NCI-H2171 (cell line): Measurements from ENCODE around the gene UBXN2A.
A peak's percentile ranks its signal among the peaks of the same experiment; 100 is the strongest.
"Not testable (repeated sequence)": the region's sequence is repeated elsewhere in the genome, so short reads cannot be mapped to it uniquely, and the experiment has no call there.

Experiments
- DNase-seq: peaks from one replicate; lab custom pipeline; 2025; lab: John Stamatoyannopoulos, UW

UBXN2A gene

DNA sequence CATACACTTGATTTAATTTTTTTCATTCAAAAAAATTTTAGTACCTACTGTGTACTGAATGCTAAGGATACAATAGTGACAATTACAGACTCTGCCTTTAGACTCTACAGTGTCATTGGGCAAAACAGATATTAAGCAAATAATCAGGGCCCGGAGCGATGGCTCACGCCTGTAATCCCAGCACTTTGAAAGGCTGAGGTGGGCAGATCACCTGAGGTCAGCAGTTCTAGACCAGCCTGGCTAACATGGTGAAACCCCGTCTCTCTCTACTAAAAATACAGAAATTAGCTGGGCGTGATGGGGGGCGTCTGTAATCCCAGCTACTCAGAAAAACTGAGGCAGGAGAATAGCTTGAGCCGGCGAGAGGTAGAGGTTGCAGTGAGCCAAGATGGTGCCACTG is 1.4 kb downstream of the UBXN2A start:
- DNase-seq = no peak

DNA sequence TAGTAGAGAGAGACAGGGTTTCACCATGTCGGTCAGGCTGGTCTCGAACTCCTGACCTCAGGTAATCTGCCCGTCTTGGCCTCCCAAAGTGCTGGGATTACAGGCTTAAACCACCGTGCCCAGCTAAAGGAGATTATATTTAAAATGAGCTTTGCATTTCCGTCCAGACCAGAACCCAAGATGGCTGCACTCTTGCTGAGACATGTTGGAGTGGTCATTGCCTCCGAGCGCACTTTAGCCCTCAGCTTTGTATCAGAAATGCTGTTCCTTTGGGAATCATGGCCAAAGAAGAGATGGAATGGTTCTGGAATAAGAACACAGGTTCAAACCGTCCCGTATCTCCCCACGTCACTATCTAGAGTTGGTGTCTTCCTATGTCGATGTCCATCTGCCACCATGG is 3.4 kb downstream of the UBXN2A start:
- no peak for DNase-seq

DNA sequence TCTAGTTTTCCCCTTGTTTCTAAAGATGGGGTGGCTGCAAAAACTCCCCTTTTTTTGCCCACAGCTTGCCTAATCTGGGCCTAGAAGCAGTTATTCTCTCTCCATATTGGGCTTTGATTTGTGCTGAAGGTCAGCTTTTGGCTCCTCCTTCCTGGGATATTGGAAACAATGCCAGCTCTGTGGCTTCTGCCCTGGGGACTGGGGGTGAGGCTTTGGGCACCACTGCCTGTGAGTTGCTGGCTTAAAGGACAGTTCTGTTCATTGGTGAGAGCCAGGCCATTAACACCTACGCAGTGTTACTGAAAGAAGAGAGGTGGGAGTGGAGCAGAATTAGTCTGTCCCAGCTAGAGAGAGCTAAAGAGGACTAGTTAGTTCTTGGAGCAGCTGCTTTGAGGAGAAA is 4.3 kb downstream of the UBXN2A start:
- no peak for DNase-seq

DNA sequence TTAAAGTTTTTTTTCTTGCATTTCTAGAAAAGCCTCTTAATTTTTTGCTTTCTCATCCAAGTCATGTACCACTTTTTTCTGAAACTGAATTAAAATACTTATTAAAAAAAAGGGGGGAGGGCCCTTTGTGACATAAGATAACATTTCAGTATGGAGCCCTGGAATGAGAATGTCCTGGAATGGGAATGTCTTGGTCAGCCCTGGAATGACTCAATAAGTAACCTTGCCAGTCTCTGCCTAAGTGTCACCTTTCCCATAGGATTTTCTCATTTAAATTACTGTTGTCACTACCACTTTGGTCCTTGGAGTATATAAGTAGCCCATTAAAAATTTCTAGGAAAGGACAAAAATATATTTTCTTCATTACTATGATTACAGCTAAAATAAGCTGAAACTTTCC is 4.7 kb downstream of the UBXN2A start:
- DNase-seq = no peak

DNA sequence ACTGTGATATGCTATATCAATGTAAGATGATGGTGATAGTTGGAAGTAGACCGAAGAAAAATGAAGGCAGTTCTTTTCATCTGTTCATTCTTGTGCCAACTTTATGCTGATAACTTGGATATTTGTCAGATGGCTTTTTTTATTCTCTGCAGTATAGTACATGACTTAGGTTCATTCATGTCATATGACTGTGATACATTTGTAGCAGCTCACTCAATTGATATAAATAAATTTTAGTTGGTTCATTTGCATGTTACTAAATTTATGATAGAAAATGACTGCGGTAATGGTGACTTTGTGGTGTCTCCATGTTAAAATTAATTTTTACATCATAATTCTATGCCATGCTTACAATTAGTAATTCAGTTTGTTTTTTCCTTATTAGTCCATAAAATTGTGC is 7.1 kb downstream of the UBXN2A start:
- no peak for DNase-seq

DNA sequence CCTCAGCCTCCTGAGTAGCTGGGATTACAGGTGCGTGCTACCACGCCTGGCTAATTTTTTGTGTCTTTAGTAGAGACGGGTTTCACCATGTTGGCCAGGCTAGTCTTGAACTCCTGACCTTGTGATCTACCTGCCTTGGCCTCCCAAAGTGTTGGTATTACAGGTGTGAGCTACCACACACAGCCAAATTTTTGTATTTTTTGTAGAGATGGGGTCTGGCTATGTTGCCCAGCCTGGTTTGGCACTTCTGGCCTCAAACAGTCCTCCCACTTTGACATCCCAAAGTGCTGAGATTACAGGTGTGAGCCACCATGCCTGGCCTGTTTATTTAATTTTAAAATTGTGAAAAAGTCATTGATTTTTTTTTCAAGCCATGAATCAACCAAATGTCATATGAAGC is 12.3 kb downstream of the UBXN2A start:
- not testable (repeated sequence) for DNase-seq

DNA sequence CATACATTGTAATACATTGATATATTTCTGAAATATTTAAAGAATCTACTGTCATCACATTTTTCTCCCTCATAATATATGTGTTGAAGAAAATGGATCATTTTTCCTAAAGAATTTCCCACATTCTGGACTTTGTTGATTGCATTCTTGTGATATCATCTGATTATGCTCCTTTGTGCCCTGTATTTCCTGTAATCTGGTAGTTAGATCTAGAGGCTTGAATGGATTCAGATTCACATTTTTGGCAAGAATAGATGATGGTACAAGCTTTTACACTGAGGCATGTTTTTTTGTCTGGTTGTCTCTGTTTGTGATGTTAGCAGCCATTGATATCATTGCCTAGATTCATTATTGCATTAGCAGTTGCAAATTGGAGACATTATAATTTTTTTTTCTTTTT is 13.4 kb downstream of the UBXN2A start:
- no peak for DNase-seq

DNA sequence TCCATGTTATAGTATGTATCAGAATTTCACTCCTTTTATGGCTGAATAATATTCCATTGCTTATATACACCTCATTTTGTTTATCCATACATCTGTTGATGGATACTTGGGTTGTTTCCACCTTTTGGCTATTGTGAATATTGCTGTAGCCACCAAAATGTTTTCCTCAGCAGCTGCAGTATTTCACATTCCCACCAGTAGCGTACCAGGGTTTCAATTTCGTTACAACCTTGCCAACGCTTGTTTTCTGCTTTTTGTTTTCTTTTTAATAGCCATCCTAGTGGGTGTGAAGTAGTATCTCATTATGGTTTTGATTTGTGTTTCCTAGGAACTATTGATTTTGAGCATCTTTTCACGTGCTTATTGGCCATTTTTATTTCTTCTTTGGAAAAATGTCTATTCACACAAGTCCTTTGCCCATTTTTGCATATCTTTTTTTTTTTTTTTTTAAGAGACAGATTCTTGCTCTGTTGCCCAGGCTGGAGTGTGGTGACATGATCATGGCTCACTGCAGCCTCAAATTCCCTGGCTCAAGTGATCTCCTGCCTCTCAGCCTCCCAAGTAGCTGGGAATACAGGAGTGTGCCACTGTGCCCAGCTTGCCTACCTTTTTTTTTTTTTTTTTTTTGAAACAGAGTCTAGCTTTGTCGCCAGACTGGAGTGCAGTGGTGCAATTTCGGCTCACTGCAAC is 14.2 kb downstream of the UBXN2A start:
- no peak for DNase-seq

DNA sequence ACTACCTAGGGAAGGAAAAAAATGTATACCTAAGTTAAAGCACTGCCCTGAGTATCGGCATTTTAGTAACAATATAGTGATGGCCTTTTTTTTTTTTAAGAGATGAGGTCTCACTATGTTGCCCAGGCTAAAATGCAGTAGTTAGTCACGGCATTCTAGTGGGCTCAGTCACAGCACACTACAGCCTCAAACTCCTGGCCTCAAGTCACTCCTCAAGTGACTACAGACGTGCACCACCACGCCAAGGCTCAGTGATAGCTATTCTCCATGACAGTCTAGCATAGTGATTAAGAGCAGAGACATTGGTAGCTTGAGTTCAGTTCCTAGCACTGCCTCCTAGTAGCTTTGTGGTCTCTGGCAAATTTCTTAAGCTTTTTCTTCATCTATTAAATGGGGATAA is 27.6 kb downstream of the UBXN2A start:
- DNase-seq = no peak

DNA sequence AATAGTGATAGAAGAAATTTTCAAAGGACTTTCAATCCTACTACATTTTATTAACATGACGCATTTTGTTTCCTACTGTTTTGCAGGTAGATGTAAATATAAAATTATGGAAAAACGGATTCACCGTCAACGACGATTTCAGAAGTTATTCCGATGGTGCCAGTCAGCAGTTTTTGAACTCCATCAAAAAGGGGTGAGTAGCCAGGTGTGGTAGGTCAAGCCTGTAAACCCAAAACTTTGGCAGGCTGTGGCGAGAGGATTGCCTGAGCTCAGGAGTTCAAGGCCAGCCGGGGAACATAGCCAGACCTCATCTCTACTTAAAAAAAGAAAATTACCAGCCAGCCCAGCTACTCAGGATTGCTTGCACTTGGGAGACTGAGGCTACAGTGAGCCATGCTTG is 36.6 kb downstream of the UBXN2A start:
- no peak for DNase-seq

DNA sequence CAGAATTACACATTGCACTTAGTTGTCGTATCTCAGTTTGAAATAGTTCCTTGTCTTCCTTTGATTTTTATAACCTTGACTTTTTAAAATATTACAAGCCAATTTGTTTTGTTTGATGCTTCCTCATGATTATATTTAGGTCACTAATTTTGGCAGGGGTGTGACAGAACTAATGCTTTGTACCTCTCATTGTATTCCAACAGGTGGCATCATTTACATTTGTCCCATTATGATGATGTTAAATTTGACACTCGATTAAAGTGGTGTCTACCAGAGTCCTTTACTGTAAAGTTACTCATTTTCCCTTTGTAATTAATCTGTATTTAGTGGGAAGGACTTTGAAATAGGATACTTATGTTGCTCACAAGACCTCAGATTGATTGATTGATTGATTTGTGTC is 48.1 kb downstream of the UBXN2A start:
- DNase-seq = peak; percentile 7

DNA sequence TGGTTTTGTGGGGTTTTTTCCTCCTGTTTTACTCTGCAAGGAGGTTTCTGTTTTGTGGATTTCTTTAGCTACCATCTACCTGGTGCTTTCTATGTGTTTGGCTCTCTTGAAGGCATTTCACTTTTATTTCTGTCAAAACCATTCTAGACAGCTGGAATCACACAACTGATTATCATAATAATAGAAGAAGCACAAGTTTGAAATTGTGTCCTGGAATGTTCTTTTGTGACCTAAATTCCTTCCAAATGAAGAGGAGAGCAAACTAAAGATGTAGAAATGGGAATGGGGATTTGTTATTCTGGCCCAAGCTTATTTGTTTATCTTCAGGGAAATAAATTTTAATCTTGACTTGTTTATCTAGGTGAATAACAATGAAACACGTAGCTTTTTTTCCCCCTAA is 52.7 kb downstream of the UBXN2A start:
- no peak for DNase-seq

DNA sequence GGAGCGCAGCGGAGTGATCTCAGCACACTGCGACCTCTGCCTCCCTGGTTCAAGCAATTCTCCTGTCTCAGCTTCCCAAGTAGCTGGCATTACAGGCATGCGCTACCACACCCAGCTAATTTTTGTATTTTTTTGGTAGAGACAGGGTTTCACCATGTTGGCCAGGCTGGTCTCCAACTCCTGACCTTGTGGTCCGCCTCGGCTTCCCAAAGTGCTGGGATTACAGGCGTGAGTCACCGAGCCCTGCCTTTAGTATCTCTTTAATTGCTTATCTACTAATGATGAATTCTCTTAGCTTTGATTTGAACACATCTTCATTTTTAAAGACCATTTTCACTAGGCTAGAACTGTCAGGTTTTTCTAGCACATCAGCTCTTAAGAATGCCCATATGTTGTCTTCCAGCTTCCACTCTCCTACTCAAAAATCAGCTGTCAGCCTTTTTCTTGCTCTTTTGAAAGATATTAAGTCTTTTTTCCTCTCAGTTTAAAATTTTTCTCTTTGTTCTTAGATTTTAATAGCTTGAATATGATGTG is 53.5 kb downstream of the UBXN2A start:
- no peak for DNase-seq

DNA sequence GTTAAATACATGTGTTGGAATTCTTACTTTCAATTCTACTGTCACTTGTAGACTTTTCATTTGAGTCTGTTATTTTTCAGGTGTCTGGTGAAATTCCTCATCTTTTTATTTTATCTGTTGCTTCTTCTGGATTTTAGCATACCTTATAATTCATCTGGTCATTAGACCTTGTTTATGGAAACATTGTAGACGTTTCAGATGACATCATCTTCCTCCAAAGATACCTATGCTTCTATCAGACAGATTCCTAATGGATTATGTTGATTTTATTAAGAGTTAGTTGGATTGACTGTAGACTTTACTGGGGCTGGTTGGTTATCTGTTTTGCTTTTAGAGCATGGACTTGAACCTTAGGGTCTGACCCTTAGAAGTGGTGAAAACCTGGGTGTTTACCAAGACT is 54.3 kb downstream of the UBXN2A start:
- no peak for DNase-seq

DNA sequence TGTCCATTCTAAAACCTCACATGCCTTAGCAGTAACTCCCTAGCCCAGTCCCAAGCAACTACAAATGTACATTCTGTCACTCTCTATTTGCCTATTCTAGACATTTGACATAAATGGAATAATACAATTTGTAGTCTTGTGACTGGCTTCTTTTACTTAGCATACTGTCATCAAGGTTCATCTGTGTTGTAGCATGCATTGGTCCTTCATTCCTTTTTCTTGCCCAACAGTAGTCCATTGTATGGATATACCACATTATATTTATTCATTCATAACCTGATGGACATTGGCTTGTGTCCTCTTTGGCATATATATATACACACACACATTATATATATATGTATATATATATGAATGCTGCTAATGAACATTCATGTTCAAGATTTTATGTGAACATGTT is 67.4 kb downstream of the UBXN2A start:
- no peak for DNase-seq

DNA sequence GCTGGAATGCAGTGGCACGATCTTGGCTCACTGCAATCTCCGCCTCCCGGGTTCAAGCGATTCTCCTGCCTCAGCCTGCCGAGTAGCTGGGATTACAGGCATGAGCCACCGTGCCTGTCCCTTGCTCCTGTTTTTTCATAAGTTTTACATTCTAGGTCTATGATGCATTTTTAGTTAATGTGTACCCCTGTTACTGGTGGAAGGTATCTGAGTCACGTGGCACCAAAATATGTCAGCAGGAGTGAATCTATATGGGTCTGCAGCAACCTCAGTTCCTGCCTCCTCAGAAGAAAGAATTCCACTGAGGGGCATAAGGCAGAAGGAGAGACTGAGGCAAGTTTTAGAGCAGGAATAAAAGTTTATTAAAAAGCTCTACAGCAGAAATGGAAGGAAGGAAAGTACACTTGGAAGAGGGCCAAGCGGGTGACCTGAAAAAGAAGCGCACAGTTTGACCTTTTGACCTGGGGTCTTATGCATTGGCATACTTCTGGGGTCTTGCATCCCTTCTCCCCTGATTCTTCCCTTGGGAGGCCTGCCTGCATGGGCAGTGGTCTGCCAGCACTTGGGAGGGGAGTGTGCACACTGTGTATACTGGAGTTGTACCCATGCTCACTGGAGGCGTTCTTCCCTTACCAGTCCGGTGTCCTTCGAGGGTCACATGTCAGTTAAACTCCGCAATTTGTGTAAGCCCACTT is 68.6 kb downstream of the UBXN2A start:
- DNase-seq = no peak

DNA sequence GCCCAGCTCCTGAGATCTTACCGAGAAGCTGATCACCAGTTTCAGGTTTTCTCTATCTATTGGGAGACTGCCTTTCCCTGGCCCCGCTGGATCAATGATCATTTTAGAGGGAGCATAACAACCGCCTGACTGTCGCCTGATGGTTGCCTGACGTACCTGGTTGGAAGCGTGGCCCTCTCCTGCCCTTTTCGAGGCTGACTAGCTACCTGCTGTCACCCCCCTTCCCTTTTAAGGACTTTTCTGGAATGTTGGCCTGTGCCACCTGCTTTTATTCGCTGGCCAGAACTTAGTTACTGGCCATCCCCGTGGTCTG is 69.1 kb downstream of the UBXN2A start:
- DNase-seq = no peak

DNA sequence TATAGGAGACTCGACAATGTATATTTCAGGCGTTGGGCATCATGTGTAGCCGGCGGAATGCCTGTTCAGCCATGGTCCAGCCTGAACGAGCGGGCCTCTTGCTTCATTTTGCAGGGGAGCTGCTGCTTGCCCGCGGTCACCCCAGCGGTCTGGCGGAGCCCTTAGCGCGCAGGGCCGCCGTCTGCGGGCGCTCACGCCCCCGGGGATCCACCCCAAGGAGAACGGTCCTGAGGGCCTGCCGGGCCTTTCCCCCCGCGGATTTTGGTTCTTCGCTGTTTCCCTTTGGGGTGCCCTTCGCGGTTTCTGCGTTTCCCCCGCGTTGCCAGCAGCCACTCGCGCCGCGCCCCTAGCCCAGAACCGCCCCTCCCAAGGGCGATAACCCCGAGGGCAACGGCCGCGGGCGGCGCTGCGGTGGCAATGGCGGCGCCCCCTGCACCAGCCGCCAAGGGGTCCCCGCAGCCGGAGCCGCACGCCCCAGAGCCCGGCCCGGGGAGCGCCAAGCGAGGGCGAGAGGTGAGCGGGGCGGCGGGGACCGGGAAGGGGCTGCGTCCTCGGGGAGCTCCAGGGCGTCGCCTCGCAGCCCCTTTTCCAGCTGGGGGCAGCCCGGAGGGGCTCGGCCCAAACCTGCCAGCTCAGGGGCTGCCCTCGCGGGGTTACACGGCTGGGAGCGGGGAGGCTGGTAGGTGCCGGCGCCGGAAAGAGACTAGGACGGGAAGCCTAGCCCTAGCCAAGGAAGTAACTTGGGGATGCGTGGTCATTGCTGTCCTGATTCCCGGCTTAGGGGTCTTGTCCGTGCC is 69.6 kb downstream of the UBXN2A start, which contains the start of gene MFSD2B:
Gene MFSD2B (plus strand): TSS at position 406 of the 797 bp plus-strand sequence. CDS start 12 bp downstream, at position 418.
- DNase-seq = no peak

DNA sequence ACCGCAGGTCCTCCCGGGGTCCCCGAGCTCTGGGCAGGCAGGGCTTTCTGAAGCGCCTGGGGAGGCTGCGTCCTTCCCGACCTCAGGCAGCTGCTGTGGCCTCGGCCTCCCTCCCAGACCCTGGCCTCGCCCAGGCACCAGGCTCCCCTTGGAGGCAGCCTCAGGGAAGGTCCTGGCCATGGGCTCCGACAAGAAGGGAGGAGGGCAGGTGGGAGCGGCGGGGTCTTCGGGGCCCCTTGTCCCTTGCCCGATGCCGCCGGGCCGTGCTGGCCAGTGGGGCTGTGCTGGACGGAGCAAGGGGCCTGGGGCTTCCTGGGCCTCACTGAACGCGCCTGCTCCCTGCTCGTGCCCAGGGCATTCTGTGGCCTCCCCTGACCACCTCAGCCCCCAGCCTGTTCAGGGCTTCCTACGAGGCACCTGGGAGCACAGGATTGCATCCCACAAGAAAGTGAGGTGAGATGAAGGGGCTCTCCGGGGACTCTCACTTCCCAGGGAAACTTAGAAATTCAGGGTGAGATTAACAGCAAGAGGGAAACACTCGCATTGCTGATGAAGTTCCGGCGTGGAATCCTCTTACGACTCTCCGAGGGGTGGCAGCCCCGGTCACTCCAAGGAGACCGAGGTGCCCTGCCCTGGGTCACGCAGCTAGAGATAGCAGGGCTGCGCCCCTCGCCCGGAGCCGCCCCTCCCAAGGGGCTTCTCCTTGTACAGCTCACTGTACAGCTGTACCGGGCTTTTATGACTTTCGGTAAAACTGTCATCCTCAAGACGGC is 70.4 kb downstream of the UBXN2A start:
- no peak for DNase-seq

DNA sequence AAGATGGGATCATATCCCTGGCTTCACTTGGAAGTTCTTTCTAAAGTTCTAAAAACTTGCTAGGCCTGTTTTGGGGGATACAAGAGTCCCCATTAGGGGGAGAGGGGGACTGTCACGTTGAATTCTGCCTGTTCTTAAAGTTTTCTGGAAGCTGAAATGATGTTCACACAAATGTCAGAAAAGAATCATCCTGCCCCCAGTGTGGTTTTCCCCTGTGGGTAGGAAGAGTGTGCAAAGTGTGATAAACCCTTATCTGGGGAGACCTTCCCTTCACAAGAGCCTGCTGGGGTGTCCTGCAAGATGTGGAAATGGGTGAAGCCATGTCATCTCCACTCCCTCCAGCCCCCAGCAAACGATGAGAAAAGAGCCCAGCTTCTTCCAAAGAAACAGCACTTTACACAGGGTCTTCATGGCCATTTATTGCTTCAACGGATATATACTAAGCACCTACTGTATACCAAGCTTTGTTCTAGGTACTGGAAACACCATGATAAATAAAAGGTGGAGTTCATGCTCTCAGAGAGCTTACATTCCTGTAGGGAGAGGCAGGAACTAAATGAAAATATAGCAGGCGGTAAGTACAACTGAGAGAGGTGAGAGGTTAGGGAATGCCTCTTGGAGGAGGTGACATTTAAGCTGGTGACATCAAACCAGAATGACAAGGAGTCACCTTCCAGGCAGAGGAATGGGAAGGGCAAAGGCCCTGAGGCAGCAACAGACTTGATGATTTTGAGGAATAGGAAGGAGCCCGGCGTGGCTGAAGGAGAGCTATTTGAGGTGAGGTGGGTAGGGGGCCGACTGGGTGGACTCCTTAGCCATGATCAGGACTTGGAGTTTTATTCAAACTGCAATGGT is 71.2 kb downstream of the UBXN2A start:
- DNase-seq = no peak

DNA sequence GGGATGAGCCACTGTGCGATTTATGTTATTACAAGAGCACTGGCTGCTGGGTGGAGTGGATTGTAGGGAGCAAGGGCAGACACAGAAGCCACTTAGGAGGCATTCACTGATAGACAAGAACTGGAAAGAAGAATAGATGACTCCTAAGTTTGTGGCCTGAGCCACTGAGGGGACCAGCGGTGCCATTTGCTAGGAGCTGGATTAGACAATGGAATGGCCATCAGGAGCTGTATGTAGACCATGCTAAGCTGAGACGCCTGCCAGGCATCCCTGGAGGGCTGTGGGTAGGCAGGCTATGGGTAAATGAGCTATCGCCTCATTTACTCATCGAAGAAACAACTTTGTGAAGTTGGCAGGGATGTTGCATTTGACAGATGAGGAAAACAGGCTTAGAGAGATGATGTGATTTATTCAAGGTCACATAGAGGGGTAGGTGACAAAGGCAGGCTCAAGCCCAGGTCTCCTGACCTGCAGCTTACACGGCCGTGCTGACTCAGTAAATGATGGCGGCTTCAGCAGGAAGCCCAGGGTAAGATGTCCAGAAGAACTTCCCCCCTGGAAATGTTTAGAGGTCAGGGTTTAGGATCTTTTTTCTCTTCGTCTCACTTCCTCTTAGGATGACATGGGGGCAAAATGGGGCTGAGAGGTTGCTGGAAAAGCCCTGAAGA is 72.4 kb downstream of the UBXN2A start:
- DNase-seq = no peak
